Superior temporal gyrus (tissue), 1 donor: ENCODE data around the gene SSH2.
A peak's percentile ranks its signal among the peaks of the same experiment; 100 is the strongest.

ENCODE experiments used
- DNase-seq: peaks from one replicate; pipeline ENCODE4 v3.0.0-alpha.2; 2016; ENCODE audit errors: extremely low spot score

The SSH2 gene

GRCh38 chr17:29625037-29625750 lies 304.8 kb downstream of the SSH2 start:
- DNase-seq = peak; percentile 83

DNA sequence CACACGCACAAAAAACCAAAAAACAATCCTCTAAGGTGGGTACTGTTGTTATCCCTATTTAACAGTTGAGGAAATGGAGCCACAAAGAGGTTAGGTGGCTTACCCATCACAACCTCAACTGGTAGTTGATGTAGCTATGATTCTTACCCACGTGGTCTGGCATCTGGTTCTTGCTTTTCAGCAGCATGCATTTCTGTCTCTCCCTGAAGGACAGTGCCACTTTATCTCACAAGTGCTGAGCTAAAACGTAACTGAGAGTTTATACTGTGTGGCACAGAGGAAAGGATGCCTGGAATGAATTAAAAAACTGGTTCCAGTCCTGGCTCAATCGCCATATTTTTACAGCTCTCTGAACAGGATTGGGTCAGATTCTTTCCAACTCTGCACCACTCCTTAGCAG lies 305.4 kb downstream of the SSH2 start:
- peak; percentile 27 for DNase-seq

DNA sequence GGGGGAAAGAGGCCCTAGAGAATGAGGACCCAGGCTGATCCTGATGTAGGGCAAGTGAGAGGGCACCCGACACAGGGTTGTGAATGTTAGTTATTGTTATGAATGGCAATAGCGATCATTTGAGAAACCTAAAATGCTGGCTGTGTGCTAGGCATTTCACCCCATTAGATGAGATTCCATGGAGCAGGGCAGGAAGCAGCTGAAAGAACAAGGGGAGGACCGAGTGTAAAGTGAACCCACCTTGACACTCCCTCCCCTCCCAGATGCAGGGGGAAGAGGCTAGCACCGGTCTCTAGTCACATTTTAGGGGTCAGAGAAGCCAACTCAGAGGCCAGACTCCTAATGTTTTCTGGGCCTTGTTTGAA lies 306.8 kb downstream of the SSH2 start:
- DNase-seq = no peak

DNA sequence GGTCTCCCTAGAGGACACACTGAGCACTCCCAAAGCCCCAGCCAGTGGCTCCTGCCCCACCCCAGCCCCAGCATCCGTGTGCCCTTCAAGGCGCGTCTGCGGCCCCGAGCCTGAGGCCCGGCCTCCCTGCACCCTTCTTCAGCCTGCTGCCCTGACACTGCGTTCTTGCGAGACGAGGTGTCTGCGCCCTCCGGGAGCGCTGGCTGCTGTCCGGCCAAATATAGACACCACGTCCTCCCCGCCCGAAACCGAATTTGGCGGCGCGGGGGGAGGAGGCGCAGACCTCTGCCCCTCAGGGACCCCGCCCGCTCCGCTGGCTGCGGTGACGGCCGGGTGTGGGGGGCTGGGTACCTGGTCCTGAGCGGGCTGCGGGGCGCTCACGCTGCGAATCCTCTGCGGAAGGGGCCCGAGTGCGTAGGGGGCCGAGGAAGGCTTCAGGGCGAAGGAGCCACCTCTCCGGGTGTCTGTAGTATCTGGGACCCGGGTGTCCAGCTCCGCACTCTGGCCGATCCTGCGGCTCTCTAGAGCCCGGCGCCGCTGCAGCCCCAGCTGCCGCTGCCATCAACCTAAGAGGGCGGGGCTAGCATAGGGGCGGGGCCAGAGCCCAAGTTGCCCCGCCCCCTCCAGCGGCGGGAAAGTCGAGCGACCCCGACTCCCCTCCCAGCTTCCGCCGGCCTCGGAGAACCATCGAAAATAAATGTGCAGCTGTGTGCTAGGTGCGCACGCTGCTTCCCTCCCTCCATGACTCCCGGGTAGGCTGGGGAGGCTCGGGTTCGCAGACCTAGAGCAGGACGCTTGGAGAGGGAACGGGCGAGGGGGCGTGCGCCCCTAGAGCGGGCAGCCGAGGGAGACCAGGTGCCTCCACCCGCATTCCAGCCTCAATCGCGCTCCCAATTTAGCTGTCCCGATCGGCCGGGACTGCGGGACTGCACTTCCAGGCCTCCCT lies 307.4 kb downstream of the SSH2 start, which contains the start of gene CORO6:
CORO6 (minus strand) TSS at position 576 of the 946 bp plus-strand sequence. CDS start 1,491 bp downstream, outside the sequence.
- DNase-seq = no peak

GRCh38 chr17:29621751-29622194 lies 308.3 kb downstream of the SSH2 start:
- no peak for DNase-seq

GRCh38 chr17:29620779-29621500 lies 309.1 kb downstream of the SSH2 start:
- DNase-seq = no peak

DNA sequence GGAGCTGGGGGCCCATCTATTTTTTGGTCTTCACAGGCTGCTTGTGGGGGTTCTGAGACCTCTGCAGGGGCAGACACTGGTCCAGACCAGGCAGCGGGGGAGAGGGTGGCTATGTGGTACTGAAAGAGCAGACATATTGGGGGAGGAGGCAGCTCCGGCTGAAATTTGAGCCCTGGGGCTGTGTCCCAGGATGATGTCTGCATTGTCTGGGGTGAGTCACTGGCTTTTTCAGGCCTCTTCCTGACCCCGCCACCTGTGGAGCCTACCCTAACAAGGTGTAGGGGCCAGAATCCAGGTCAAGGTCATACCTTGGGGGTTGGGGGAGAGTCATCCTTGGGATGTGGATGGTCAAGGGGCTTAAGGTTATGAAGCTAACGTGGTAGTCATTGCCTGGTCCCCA lies 309.8 kb downstream of the SSH2 start:
- DNase-seq = no peak

GRCh38 chr17:29619251-29619650 lies 310.8 kb downstream of the SSH2 start:
- no peak for DNase-seq

- DNase-seq = no peak
Observed at GRCh38 chr17:29618272-29619065, 311.6 kb downstream of the SSH2 start.

GRCh38 chr17:29617481-29618271 lies 312.4 kb downstream of the SSH2 start:
- DNase-seq = no peak

GRCh38 chr17:29617125-29617480 lies 312.9 kb downstream of the SSH2 start:
- peak; percentile 86 for DNase-seq

DNA sequence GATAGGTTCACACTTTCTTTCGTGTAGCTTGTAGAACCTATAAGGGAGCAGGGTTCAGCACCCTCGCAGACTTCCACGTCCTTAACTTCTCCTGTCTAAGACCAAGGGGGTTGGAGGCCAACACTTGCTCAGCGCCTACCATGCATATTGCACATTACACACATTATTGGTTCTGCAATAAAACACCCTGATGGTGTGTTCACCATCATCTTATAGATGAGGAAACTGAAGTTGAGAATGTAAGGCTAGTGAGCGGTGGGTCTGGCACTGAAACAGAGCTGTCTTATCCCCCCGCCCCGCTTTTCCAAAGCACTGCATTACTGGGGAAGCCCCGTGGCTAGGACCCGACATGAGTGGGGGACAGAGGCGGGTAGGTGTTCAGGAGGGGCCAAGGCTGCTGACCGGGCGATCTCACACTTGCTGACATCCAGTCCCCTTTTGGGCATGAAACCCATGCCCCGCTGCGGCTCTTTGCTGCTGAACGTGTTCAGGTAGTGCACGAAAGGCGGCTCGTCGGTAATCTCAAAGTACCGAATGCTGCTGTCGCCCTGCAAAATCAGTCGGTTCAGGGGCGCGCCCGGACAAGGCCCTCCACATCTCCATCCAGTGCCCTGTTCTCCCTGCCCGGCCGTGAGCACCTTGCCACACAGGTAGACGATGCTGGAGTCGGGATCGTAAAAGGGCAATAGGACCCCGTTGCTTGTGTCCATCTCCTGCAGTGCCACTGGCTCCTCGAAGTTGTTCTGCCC lies 313.6 kb downstream of the SSH2 start:
- no peak for DNase-seq

- DNase-seq = peak; percentile 95
Observed at GRCh38 chr17:29615492-29616299, 314.3 kb downstream of the SSH2 start.

DNA sequence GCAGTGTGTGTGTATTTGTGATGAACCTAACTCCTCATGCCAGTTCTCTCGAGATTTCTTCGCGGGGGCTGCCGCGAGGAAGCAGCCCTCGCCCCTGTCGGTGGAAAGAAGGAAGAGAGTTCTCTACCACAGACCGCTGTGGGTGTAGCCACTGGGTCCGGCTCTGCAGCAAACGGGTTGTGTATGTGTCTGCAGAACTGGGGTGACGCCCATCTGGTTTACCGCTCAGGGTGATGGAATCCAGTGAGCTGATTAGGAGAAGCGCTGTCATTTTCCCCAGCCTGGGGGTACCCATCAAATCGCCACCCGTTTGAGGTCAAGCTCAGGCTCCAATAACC lies 315.0 kb downstream of the SSH2 start:
- DNase-seq = no peak

- DNase-seq = no peak
Observed at GRCh38 chr17:29614349-29615047, 315.5 kb downstream of the SSH2 start.

- DNase-seq = peak; percentile 27
Observed at GRCh38 chr17:29613856-29614255, 316.2 kb downstream of the SSH2 start.

GRCh38 chr17:29613352-29613837 lies 316.6 kb downstream of the SSH2 start:
- DNase-seq = peak; percentile 91
